Keratinocyte (primary cell): ENCODE measurements around the gene NDOR1.

Experiments used
- EZH2 ChIP-seq: IDR thresholded peaks from one replicate; pipeline ENCODE4 v1.6.1; 2012; ENCODE audit warnings: inconsistent platforms, mild to moderate bottlenecking, low read length, moderate library complexity
- TF ChIP-seq, protein P1 (sequence below), 3 experiments: IDR thresholded peaks in 1 of 3; conservative IDR thresholded peaks in 1 of 3; optimal IDR thresholded peaks in 1 of 3; 2 replicates in 2 of 3; 3 replicates in 1 of 3; pipeline versions ENCODE3 to v1.5.1; 2011; ENCODE audit warnings: low read length in 3 of 3, mild to moderate bottlenecking in 3 of 3, moderate library complexity in 2 of 3, control low read depth in 1 of 3, inconsistent platforms in 1 of 3; ENCODE audit not compliant: insufficient read depth in 2 of 3; ENCODE audit errors: extremely low read depth in 1 of 3

DNA sequence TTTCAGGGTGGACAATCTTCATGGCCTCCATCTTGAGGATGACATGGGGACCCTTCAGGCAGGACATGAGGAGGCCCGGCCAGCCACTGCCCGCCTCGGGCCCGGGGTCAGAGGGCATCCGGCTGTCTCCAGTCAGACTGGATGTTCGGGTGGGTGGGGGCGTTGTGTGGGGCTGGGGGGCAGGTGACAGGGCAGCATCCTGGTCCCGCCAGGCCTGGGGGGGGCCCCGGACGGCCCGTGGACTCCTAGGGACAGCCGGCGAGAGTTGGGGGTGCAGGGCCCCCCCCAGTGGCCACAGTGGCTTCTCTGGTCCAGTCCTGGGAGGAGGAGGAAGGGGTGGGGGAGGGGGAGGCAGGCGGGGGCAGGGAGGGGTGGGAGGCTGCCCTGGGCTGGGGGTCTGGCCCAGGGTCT, 15.6 kb downstream of the NDOR1 start:
- TF ChIP-seq, protein P1, sequence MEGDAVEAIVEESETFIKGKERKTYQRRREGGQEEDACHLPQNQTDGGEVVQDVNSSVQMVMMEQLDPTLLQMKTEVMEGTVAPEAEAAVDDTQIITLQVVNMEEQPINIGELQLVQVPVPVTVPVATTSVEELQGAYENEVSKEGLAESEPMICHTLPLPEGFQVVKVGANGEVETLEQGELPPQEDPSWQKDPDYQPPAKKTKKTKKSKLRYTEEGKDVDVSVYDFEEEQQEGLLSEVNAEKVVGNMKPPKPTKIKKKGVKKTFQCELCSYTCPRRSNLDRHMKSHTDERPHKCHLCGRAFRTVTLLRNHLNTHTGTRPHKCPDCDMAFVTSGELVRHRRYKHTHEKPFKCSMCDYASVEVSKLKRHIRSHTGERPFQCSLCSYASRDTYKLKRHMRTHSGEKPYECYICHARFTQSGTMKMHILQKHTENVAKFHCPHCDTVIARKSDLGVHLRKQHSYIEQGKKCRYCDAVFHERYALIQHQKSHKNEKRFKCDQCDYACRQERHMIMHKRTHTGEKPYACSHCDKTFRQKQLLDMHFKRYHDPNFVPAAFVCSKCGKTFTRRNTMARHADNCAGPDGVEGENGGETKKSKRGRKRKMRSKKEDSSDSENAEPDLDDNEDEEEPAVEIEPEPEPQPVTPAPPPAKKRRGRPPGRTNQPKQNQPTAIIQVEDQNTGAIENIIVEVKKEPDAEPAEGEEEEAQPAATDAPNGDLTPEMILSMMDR (optimal IDR thresholded peaks at IDR 0.05 in 1 of 3, IDR thresholded peaks at IDR 0.05 in 1 of 3, conservative IDR thresholded peaks at IDR 0.05 in 1 of 3; ENCODE audit: extremely low read depth in 1 of 3, insufficient read depth in 2 of 3, low read length in 3 of 3): no peak
- no peak for TF ChIP-seq EZH2
